Fibroblast of the aortic adventitia (primary cell): ENCODE measurements around the gene KLK1. TPM values are rescaled to one million over a fixed set of nuclear protein-coding genes. Genes with fewer than 3 reads are reported as not detected.

ENCODE experiments used
- DNase-seq: peaks from one replicate; pipeline ENCODE4 v3.0.0-alpha.2; 2010; ENCODE audit warnings: low read depth
- H3K4me3 ChIP-seq: 2 replicates; pipeline ENCODE4 v1.5.1; 2011; ENCODE audit warnings: low read depth, mild to moderate bottlenecking, control low read depth, low read length, moderate library complexity
- total RNA-seq: library from RNA; depleted of rRNA; stranded (reverse); fragments of >200 nt; gene quantifications from 2 replicates; pipeline ENCODE4 v1.2.3, GENCODE V29; 2012; ENCODE audit warnings: low replicate concordance
- TF ChIP-seq, protein P1 (sequence below): IDR thresholded peaks from 2 replicates; pipeline ENCODE4 v1.5.1; 2011; ENCODE audit warnings: mild to moderate bottlenecking, low read length, control low read depth, inconsistent platforms; ENCODE audit not compliant: insufficient read depth

Gene KLK1
- total RNA-seq, 1 donor: not detected

DNA sequence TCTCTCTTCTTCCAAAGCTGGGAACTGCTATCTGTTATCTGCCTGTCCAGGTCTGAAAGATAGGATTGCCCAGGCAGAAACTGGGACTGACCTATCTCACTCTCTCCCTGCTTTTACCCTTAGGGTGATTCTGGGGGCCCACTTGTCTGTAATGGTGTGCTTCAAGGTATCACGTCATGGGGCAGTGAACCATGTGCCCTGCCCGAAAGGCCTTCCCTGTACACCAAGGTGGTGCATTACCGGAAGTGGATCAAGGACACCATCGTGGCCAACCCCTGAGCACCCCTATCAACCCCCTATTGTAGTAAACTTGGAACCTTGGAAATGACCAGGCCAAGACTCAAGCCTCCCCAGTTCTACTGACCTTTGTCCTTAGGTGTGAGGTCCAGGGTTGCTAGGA, 36.3 kb upstream of the KLK1 start:
- DNase-seq: no peak
- H3K4me3 ChIP-seq: no peak overlapping the region
- TF ChIP-seq, protein P1, sequence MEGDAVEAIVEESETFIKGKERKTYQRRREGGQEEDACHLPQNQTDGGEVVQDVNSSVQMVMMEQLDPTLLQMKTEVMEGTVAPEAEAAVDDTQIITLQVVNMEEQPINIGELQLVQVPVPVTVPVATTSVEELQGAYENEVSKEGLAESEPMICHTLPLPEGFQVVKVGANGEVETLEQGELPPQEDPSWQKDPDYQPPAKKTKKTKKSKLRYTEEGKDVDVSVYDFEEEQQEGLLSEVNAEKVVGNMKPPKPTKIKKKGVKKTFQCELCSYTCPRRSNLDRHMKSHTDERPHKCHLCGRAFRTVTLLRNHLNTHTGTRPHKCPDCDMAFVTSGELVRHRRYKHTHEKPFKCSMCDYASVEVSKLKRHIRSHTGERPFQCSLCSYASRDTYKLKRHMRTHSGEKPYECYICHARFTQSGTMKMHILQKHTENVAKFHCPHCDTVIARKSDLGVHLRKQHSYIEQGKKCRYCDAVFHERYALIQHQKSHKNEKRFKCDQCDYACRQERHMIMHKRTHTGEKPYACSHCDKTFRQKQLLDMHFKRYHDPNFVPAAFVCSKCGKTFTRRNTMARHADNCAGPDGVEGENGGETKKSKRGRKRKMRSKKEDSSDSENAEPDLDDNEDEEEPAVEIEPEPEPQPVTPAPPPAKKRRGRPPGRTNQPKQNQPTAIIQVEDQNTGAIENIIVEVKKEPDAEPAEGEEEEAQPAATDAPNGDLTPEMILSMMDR: no peak

DNA sequence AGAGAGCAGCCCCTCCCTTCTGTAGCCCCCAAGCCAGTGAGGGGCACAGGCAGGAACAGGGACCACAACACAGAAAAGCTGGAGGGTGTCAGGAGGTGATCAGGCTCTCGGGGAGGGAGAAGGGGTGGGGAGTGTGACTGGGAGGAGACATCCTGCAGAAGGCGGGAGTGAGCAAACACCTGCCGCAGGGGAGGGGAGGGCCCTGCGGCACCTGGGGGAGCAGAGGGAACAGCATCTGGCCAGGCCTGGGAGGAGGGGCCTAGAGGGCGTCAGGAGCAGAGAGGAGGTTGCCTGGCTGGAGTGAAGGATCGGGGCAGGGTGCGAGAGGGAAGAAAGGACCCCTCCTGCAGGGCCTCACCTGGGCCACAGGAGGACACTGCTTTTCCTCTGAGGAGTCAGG, 35.3 kb upstream of the KLK1 start:
- TF ChIP-seq, protein P1: no peak
- DNase-seq: no peak
- no peak overlapping the region for H3K4me3 ChIP-seq

DNA sequence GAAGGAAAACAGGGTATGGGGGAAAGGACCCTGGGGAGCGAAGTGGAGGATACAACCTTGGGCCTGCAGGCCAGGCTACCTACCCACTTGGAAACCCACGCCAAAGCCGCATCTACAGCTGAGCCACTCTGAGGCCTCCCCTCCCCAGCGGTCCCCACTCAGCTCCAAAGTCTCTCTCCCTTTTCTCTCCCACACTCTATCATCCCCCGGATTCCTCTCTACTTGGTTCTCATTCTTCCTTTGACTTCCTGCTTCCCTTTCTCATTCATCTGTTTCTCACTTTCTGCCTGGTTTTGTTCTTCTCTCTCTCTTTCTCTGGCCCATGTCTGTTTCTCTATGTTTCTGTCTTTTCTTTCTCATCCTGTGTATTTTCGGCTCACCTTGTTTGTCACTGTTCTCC, 33.8 kb upstream of the KLK1 start:
- H3K4me3 ChIP-seq: no peak overlapping the region
- DNase-seq: no peak
- TF ChIP-seq, protein P1: no peak

DNA sequence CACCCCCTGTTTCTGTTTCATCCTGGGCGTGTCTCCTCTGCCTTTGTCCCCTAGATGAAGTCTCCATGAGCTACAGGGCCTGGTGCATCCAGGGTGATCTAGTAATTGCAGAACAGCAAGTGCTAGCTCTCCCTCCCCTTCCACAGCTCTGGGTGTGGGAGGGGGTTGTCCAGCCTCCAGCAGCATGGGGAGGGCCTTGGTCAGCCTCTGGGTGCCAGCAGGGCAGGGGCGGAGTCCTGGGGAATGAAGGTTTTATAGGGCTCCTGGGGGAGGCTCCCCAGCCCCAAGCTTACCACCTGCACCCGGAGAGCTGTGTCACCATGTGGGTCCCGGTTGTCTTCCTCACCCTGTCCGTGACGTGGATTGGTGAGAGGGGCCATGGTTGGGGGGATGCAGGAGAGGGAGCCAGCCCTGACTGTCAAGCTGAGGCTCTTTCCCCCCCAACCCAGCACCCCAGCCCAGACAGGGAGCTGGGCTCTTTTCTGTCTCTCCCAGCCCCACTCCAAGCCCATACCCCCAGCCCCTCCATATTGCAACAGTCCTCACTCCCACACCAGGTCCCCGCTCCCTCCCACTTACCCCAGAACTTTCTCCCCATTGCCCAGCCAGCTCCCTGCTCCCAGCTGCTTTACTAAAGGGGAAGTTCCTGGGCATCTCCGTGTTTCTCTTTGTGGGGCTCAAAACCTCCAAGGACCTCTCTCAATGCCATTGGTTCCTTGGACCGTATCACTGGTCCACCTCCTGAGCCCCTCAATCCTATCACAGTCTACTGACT, 31.2 kb upstream of the KLK1 start, which contains the start of gene KLK3:
Gene KLK3, plus strand, starts transcription at position 280 of the 775 bp plus-strand sequence. Its CDS starts 41 bp downstream, at position 321.
- TF ChIP-seq, protein P1: no peak
- no peak within 1 kb of the TSS for H3K4me3 ChIP-seq
- DNase-seq: no peak

DNA sequence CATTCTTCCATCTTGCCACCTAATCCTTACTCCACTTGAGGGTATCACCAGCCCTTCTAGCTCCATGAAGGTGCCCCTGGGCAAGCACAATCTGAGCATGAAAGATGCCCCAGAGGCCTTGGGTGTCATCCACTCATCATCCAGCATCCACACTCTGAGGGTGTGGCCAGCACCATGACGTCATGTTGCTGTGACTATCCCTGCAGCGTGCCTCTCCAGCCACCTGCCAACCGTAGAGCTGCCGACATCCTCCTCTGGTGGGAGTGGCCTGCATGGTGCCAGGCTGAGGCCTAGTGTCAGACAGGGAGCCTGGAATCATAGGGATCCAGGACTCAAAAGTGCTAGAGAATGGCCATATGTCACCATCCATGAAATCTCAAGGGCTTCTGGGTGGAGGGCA, 28.0 kb upstream of the KLK1 start:
- TF ChIP-seq, protein P1: no peak
- no peak overlapping the region for H3K4me3 ChIP-seq
- DNase-seq: no peak

DNA sequence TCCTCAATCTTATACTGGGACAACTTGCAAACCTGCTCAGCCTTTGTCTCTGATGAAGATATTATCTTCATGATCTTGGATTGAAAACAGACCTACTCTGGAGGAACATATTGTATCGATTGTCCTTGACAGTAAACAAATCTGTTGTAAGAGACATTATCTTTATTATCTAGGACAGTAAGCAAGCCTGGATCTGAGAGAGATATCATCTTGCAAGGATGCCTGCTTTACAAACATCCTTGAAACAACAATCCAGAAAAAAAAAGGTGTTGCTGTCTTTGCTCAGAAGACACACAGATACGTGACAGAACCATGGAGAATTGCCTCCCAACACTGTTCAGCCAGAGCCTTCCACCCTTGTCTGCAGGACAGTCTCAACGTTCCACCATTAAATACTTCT, 27.2 kb upstream of the KLK1 start:
- no peak overlapping the region for H3K4me3 ChIP-seq
- TF ChIP-seq, protein P1: no peak
- DNase-seq: no peak
